Measurements from ENCODE around the gene IGF2R. TPM values are rescaled to one million over a fixed set of nuclear protein-coding genes. Genes with fewer than 3 reads are reported as not detected.

IGF2R gene
- total RNA-seq, 1 experiment from 2014 or later, result 127 TPM

GRCh38 chr6:159979136-159979874 is 10.4 kb downstream of the IGF2R start:
- H3K27ac Mint-ChIP-seq (ENCODE audit: unreplicated experiment), result peak overlapping the region; percentile 74
- CTCF ChIA-PET, result interaction anchor here (0.8 to 1.1 kb wide), 3 partner anchors 9 to 288 kb away, joined by 3 to 4 read pairs (median 3); no protein-coding TSS in a partner anchor
- intact Hi-C loops (cut with micrococcal nuclease; ENCODE audit: unreplicated experiment), result no loop called here
- H3K4me1 Mint-ChIP-seq (ENCODE audit: low read depth, unreplicated experiment), result peaks cover 83% of the 10 kb centered on the region
- H3K27me3 Mint-ChIP-seq (ENCODE audit: unreplicated experiment), result no peaks in the 10 kb centered on the region
- H3K4me3 Mint-ChIP-seq (ENCODE audit: low read depth, unreplicated experiment), result peak overlapping the region; percentile 37
- DNase-seq, result peak; percentile 60
- H3K9me3 Mint-ChIP-seq (ENCODE audit: low read depth, unreplicated experiment), result no peaks in the 10 kb centered on the region
- no peak for TF ChIP-seq CTCF (IDR thresholded peaks at IDR 0.05; ENCODE audit: unreplicated experiment)
- peaks cover 23% of the 10 kb centered on the region for H3K36me3 Mint-ChIP-seq (ENCODE audit: insufficient read depth, unreplicated experiment)
- BruUV-seq (replicated peaks), result no TSS peak

- no TSS peak for BruUV-seq (replicated peaks)
- CTCF ChIA-PET, result no interaction called here
Measured at GRCh38 chr6:159980474-159980873, 11.6 kb downstream of the IGF2R start.

GRCh38 chr6:159981071-159981402 is 12.2 kb downstream of the IGF2R start:
- no peak for TF ChIP-seq CTCF (IDR thresholded peaks at IDR 0.05; ENCODE audit: unreplicated experiment)
- Mint-ChIP-seq H3K4me1 (ENCODE audit: low read depth, unreplicated experiment) (peaks cover 72% of the 10 kb centered on the region), H3K27ac (ENCODE audit: unreplicated experiment) (no peak overlapping the region), H3K36me3 (ENCODE audit: insufficient read depth, unreplicated experiment) (peaks cover 18% of the 10 kb centered on the region), H3K9me3 (ENCODE audit: low read depth, unreplicated experiment) (no peaks in the 10 kb centered on the region), H3K27me3 (ENCODE audit: unreplicated experiment) (no peaks in the 10 kb centered on the region), H3K4me3 (ENCODE audit: low read depth, unreplicated experiment) (peak overlapping the region; percentile 5)
- intact Hi-C loops (cut with micrococcal nuclease; ENCODE audit: unreplicated experiment), result loop anchor here (5.0 kb wide), 1 partner anchor 61 kb away; no protein-coding TSS in a partner anchor
- BruUV-seq (replicated peaks), result no TSS peak
- no peak for DNase-seq
- CTCF ChIA-PET, result no interaction called here

More at GRCh38 chr6:159980474-159980873, 11.6 kb downstream of the IGF2R start:
- TF ChIP-seq CTCF (IDR thresholded peaks at IDR 0.05; ENCODE audit: unreplicated experiment), result no peak
- H3K4me3 Mint-ChIP-seq (ENCODE audit: low read depth, unreplicated experiment), result no peak overlapping the region
- no peaks in the 10 kb centered on the region for H3K27me3 Mint-ChIP-seq (ENCODE audit: unreplicated experiment)
- intact Hi-C loops (cut with micrococcal nuclease; ENCODE audit: unreplicated experiment), result loop anchor here (5.0 kb wide), 1 partner anchor 62 kb away; no protein-coding TSS in a partner anchor
- H3K9me3 Mint-ChIP-seq (ENCODE audit: low read depth, unreplicated experiment), result no peaks in the 10 kb centered on the region
- peaks cover 18% of the 10 kb centered on the region for H3K36me3 Mint-ChIP-seq (ENCODE audit: insufficient read depth, unreplicated experiment)
- no peak overlapping the region for H3K27ac Mint-ChIP-seq (ENCODE audit: unreplicated experiment)
- H3K4me1 Mint-ChIP-seq (ENCODE audit: low read depth, unreplicated experiment), result peaks cover 74% of the 10 kb centered on the region
- no peak for DNase-seq

GRCh38 chr6:159981403-159982245 is 12.7 kb downstream of the IGF2R start:
- CTCF ChIA-PET, result interaction anchor here (0.9 kb wide), 1 partner anchor 60 kb away, joined by 3 read pairs; no protein-coding TSS in a partner anchor

More at GRCh38 chr6:159981403-159982245, 12.7 kb downstream of the IGF2R start:
- no peaks in the 10 kb centered on the region for H3K9me3 Mint-ChIP-seq (ENCODE audit: low read depth, unreplicated experiment)
- H3K36me3 Mint-ChIP-seq (ENCODE audit: insufficient read depth, unreplicated experiment), result peaks cover 18% of the 10 kb centered on the region
- intact Hi-C loops (cut with micrococcal nuclease; ENCODE audit: unreplicated experiment), result loop anchor here (5.0 kb wide), 1 partner anchor 61 kb away; no protein-coding TSS in a partner anchor
- H3K27me3 Mint-ChIP-seq (ENCODE audit: unreplicated experiment), result no peaks in the 10 kb centered on the region
- BruUV-seq (replicated peaks), result no TSS peak
- peak overlapping the region; percentile 3 for H3K27ac Mint-ChIP-seq (ENCODE audit: unreplicated experiment)
- TF ChIP-seq CTCF (IDR thresholded peaks at IDR 0.05; ENCODE audit: unreplicated experiment), result no peak
- DNase-seq, result no peak
- peak overlapping the region; percentile 5 for H3K4me3 Mint-ChIP-seq (ENCODE audit: low read depth, unreplicated experiment)
- peaks cover 71% of the 10 kb centered on the region for H3K4me1 Mint-ChIP-seq (ENCODE audit: low read depth, unreplicated experiment)

Data from Calu3 (cell line).